ENCODE data around the gene CTF1. TPM values are rescaled to one million over a fixed set of nuclear protein-coding genes. Genes with fewer than 3 reads are reported as not detected.
A peak's percentile ranks its signal among the peaks of the same experiment; 100 is the strongest.

CTF1 gene
- total and polyA plus RNA-seq, 10 of the 15 experiments (the other 5 are each of a cell fraction or from before 2014, with no cell fraction given) = 0.04 to 0.46 (median 0.11) TPM; not detected in 3

- TF ChIP-seq ZBTB4 (CRISPR knock-in tag; IDR thresholded peaks at IDR 0.05) = no peak
- TF ChIP-seq POU2F2 (IDR thresholded peaks at IDR 0.05; ENCODE audit: borderline replicate concordance, low read depth, low read length) = 0 out of 3 replicates have a peak, but pooled peaks have one; percentile 42
These were observed 52.5 kb downstream of the CTF1 start, which contains the start of gene ORAI3 (continued) for GRCh38 chr16:30948667-30949649.

GRCh38 chr16:30949650-30950515, 53.5 kb downstream of the CTF1 start:
- 4% methylated on average over 21 of the region's 21 CpGs for WGBS (ENCODE audit: insufficient coverage, insufficient replicate concordance, low lambda C conversion rate, missing lambda C conversion rate)
- RAD21 ChIA-PET (ENCODE audit: unreplicated experiment) = interaction anchor here (0.7 to 1.1 kb wide), 4 partner anchors 75 to 256 kb away, joined by 3 to 4 read pairs (median 3); no protein-coding TSS in a partner anchor
- Histone ChIP-seq H3K4me3 (peak overlapping the region; percentile 99), H4K20me1 (ENCODE audit: control insufficient read depth, insufficient read depth) (no peaks in the 10 kb centered on the region), H3K36me3 (ENCODE audit: control insufficient read depth in 2 of 2, insufficient read depth in 2 of 2, low read length in 1 of 2) (0 out of 4 replicates have a peak, but pooled peaks cover 1 to 8% of the 10 kb centered on the region in 2 experiments), H3K79me2 (ENCODE audit: control insufficient read depth, insufficient read depth, low read length) (peaks cover 19% of the 10 kb centered on the region), H3K4me1 (ENCODE audit: control insufficient read depth, insufficient read depth, low read length) (peaks cover 13% of the 10 kb centered on the region), H3K4me2 (ENCODE audit: control insufficient read depth, insufficient read depth) (peak overlapping the region; percentile 77), H2AFZ (ENCODE audit: control insufficient read depth, low read depth, low read length) (no peak overlapping the region; the same call in 1 of the 2 replicates), H3K27me3 (replicated peaks in 1 of 2; ENCODE audit: control insufficient read depth in 2 of 2, insufficient read depth in 2 of 2, low read length in 1 of 2) (no peaks in the 10 kb centered on the region), H3K27ac (ENCODE audit: control insufficient read depth, insufficient read depth) (peak overlapping the region; percentile 82), H3K9ac (ENCODE audit: control insufficient read depth, insufficient read depth, low read length) (peak overlapping the region; percentile 82), H3K9me3 (replicated peaks; ENCODE audit: control insufficient read depth, insufficient read depth, low read length) (no peaks in the 10 kb centered on the region)
- peak; percentile 73 for FAIRE-seq
- DNase-seq (ENCODE audit: low read depth, low spot score) = peak; percentile 71
- BruUV-seq (replicated peaks) = TSS peak; percentile 62
- POLR2A ChIA-PET = interaction anchor here (0.6 to 1.2 kb wide), 7 partner anchors 8 to 1176 kb away, joined by 3 to 7 read pairs (median 3); partner anchors contain the start of gene ZNF267
- intact Hi-C loops (cut with micrococcal nuclease; ENCODE audit: unreplicated experiment) = loop anchor here (10.0 kb wide), 2 partner anchors 145 to 925 kb away; partner anchors contain the start of genes VKORC1 and ZNF267
- in situ Hi-C loops (cut with MboI) = loop anchor here (10.0 kb wide), 2 partner anchors 765 to 925 kb away; partner anchors contain the start of gene ZNF267
- SMC1A ChIA-PET (ENCODE audit: uncharacterized antibody, unreplicated experiment) = interaction anchor here (0.5 to 1.7 kb wide), 3 partner anchors 8 to 919 kb away, joined by 3 to 5 read pairs (median 3); no protein-coding TSS in a partner anchor
- peak; percentile 76 for ATAC-seq
- CTCF ChIA-PET = interaction anchor here (0.6 to 2.0 kb wide), 12 partner anchors 9 to 919 kb away, joined by 3 to 14 read pairs (median 3); partner anchors contain the start of genes BCL7C, ZNF646 and ZNF668
- TF ChIP-seq IKZF2 (IDR thresholded peaks at IDR 0.05) = peak; percentile 42 to 62; a peak in 2 of 4 replicates
- TF ChIP-seq JUNB (IDR thresholded peaks at IDR 0.05) = no peak
- TF ChIP-seq PKNOX1 (IDR thresholded peaks at IDR 0.05) = no peak
- peak; percentile 53; the same call in 1 of the 2 replicates for TF ChIP-seq TCF3 (IDR thresholded peaks at IDR 0.05; ENCODE audit: borderline replicate concordance, insufficient read depth, low read depth, low read length)
- TF ChIP-seq FOS (IDR thresholded peaks at IDR 0.05; ENCODE audit: borderline replicate concordance, extremely low read depth, insufficient read length) = no peak
- TF ChIP-seq NR2C2 (IDR thresholded peaks at IDR 0.05; ENCODE audit: borderline replicate concordance, control insufficient read depth, insufficient read length, low read depth) = no peak
- TF ChIP-seq MTA2 (IDR thresholded peaks at IDR 0.05; ENCODE audit: low read depth) = peak; percentile 49; the same call in 1 of the 2 replicates
- TF ChIP-seq TBL1XR1 (IDR thresholded peaks at IDR 0.05; ENCODE audit: low read depth, low read length) = no peak
- TF ChIP-seq WRNIP1 (IDR thresholded peaks at IDR 0.05; ENCODE audit: borderline replicate concordance, low read depth, low read length) = 0 out of 2 replicates have a peak, but pooled peaks have one; percentile 73
- TF ChIP-seq CREB1 (IDR thresholded peaks at IDR 0.05; ENCODE audit: low read depth) = 0 out of 2 replicates have a peak, but pooled peaks have one; percentile 14

Data from GM12878 (cell line).